Left ventricle myocardium inferior (tissue), 1 donor: Measurements from ENCODE around the gene MSI2. TPM values are rescaled to one million over a fixed set of nuclear protein-coding genes. Genes with fewer than 3 reads are reported as not detected.

Source experiments
- DNase-seq: peaks from one replicate; pipeline ENCODE4 v3.0.0-alpha.2; 2020
- H3K27ac ChIP-seq: fragments of 200-600 bp; replicated peaks from 2 replicates; pipeline ENCODE4 v1.8.0; 2021
- H3K27me3 ChIP-seq: fragments of 200-600 bp; 2 replicates; pipeline ENCODE4 v1.8.0; 2021; ENCODE audit warnings: low read depth
- H3K36me3 ChIP-seq: fragments of 200-600 bp; 2 replicates; pipeline ENCODE4 v1.8.0; 2021
- H3K4me1 ChIP-seq: fragments of 200-600 bp; 2 replicates; pipeline ENCODE4 v1.8.0; 2021
- H3K4me3 ChIP-seq: fragments of 200-600 bp; 2 replicates; pipeline ENCODE4 v1.8.0; 2021; ENCODE audit warnings: mild to moderate bottlenecking, moderate library complexity
- H3K9me3 ChIP-seq: fragments of 200-600 bp; replicated peaks from 2 replicates; pipeline ENCODE4 v1.8.0; 2021
- intact Hi-C: fragments of 100-400 bp; cut with micrococcal nuclease; formaldehyde crosslinking; loops from one replicate; pipeline ENCODE4 v1.11.0; 2022
- total RNA-seq: library from RNA; stranded (reverse); fragmentation: NEBNext Ultra II Directional; extraction: Animal tissue kit (Norgen Biotek cat#: 25700); gene quantifications from one replicate; pipeline ENCODE4 v1.2.1, GENCODE V29; 2021
- TF ChIP-seq, protein P1 (sequence below): fragments of 200-600 bp; IDR thresholded peaks from 2 replicates; pipeline ENCODE4 v1.8.0; 2021; ENCODE audit warnings: antibody characterized with exemption, mild to moderate bottlenecking, borderline replicate concordance
- donor health status: DM: no; HTN: yes; CAD: no; lungs with severe emphysema.

MSI2 gene
- total RNA-seq, 1 donor from 2014 or later, result 118 TPM

DNA sequence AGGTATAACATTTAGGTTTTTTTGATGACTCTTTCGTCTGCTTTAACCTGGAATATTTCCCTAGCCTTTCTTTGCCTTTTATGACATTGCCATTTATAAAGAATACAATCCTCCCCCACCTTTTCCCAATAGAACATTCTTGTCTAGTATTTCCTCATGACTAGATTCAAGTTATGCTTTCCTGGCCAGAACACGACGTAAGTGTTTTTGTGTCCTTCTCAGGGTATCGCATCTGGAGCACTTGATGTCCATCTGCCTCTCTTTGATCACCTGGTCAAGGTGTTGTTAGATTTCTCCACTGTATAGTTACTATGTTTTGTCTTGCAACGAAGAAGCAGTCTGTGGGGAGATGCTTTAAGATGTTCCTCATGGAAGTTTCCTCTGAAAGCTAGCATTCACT is 87.4 kb downstream of the MSI2 start:
- DNase-seq, result no peak
- peaks cover 8% of the 10 kb centered on the region for H3K36me3 ChIP-seq
- H3K9me3 ChIP-seq, result no peaks in the 10 kb centered on the region
- no peak overlapping the region for H3K4me3 ChIP-seq
- peaks cover 47% of the 10 kb centered on the region for H3K4me1 ChIP-seq
- TF ChIP-seq, protein P1, sequence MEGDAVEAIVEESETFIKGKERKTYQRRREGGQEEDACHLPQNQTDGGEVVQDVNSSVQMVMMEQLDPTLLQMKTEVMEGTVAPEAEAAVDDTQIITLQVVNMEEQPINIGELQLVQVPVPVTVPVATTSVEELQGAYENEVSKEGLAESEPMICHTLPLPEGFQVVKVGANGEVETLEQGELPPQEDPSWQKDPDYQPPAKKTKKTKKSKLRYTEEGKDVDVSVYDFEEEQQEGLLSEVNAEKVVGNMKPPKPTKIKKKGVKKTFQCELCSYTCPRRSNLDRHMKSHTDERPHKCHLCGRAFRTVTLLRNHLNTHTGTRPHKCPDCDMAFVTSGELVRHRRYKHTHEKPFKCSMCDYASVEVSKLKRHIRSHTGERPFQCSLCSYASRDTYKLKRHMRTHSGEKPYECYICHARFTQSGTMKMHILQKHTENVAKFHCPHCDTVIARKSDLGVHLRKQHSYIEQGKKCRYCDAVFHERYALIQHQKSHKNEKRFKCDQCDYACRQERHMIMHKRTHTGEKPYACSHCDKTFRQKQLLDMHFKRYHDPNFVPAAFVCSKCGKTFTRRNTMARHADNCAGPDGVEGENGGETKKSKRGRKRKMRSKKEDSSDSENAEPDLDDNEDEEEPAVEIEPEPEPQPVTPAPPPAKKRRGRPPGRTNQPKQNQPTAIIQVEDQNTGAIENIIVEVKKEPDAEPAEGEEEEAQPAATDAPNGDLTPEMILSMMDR, result no peak
- H3K27ac ChIP-seq, result no peak overlapping the region
- intact Hi-C loops, result no loop called here
- H3K27me3 ChIP-seq, result no peaks in the 10 kb centered on the region

DNA sequence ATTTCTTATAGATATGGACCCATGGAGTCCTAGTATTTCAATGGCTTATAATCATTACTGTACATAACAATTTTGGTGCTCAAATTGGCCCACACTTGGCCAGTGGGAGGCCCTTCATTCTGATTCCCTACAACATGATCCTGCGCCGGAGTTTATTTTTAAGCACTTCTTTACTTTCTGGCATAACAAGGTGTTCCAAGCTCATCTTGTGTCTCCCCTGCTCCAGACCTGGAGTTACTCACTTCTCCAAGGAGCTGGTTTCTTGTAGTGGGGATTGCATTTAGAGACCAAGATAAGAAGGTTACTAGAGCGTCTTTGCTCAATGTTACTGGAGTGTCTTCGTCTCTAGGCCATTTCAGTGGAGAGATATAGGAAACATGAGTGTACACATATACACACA is 87.9 kb downstream of the MSI2 start:
- Histone ChIP-seq H3K36me3 (peaks cover 8% of the 10 kb centered on the region), H3K9me3 (no peaks in the 10 kb centered on the region), H3K27ac (no peak overlapping the region), H3K27me3 (no peaks in the 10 kb centered on the region), H3K4me1 (peaks cover 52% of the 10 kb centered on the region), H3K4me3 (no peak overlapping the region)
- TF ChIP-seq, protein P1, result no peak
- no peak for DNase-seq
- intact Hi-C loops, result no loop called here

DNA sequence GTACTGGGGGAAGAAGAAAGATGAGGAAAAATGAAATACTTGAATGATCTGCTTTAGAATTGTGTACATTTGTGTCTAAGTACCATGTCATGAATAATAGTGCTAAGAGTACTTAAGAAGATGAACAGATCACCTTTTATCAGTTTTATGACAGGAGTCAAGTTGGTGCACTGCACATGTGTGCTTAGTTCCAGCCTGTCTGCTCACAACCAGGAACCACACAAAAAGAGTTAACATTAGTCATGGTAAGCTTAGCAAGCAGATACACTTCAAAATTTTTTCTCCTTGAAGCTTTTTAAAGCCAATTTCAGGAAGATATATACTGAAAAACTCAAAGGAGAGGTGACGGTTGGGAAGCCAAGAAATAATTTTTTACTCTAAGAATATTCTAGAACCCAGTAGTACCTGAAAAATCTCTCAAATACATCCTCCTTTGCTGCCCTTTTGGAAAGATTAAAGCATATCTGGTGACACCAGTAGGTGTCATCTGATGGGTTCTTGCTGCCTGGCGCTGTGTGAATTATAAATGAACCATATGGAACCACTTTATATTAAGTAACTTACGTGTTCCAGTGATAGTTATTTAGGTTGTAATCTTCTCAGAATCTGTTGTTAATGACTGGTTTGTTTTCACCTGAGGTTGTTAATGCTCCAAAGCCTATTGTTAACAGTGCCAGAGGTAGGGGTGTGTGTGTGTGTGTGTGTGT is 93.4 kb downstream of the MSI2 start:
- intact Hi-C loops, result no loop called here

DNA sequence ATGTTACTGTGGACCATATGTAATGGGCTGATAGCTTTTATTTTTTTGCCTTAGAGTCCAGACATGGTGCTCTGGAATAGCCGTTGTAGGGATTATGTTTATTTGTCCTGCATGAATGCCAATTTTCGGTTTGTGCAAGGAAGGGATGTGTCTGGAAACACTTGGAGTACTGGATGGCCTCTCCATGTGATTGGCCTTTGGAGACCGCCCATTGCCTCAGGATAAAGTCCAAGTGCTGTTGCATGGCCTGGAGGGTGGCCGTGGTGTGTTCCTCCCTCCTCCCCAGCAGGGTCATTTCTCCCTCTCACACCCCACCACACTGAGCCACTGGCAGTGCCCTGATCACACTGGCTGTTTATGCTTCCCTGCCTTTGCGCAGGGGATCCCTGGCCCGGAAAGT is 93.9 kb downstream of the MSI2 start:
- peaks cover 8% of the 10 kb centered on the region for H3K36me3 ChIP-seq
- intact Hi-C loops, result no loop called here
- DNase-seq, result peak; percentile 33
- TF ChIP-seq, protein P1, result no peak
- no peaks in the 10 kb centered on the region for H3K9me3 ChIP-seq
- H3K4me1 ChIP-seq, result peaks cover 30% of the 10 kb centered on the region
- H3K27me3 ChIP-seq, result no peaks in the 10 kb centered on the region
- no peak overlapping the region for H3K27ac ChIP-seq
- H3K4me3 ChIP-seq, result no peak overlapping the region

More for the DNA sequence above, 93.4 kb downstream of the MSI2 start:
- TF ChIP-seq, protein P1, result no peak
- Histone ChIP-seq H3K27me3 (no peaks in the 10 kb centered on the region), H3K36me3 (peaks cover 8% of the 10 kb centered on the region), H3K27ac (no peak overlapping the region), H3K4me1 (peaks cover 24% of the 10 kb centered on the region), H3K4me3 (no peak overlapping the region), H3K9me3 (no peaks in the 10 kb centered on the region)
- DNase-seq, result no peak

DNA sequence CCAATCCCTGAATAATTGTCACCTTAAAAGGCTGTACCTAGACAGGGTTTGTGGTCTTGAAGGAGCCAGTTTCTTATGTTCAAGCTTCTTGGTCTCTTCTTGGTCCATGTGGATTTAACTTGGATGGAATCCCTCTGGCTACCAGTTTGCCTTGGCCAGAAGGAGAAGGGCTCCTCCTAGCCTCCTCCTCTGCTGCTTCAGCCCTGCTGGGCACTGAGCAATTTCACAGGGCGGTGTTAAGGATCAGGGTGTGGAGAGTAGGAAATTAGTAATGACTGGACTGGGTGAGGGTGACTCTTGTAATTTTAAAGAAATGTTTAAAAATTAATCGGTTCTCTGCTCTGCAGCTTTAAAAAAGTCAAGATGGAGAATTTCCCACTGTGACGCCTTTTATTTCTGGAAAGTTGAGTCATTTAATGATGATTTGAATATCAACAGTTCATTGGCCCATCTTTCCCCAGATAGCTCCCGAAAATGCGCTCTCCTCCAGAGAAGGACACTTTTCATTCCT is 96.4 kb downstream of the MSI2 start:
- no peak for DNase-seq
- intact Hi-C loops, result no loop called here
- Histone ChIP-seq H3K27me3 (no peaks in the 10 kb centered on the region), H3K4me1 (peaks cover 54% of the 10 kb centered on the region), H3K4me3 (no peak overlapping the region), H3K27ac (peak overlapping the region; percentile 13), H3K36me3 (peaks cover 6% of the 10 kb centered on the region), H3K9me3 (no peaks in the 10 kb centered on the region)
- TF ChIP-seq, protein P1, result no peak
